OCI-LY3 (cell line): Measurements from ENCODE around the gene FARP1.

Source experiments
- CTCF ChIP-seq: fragments of 200-600, 300-600 bp; sonication (generic); IDR thresholded peaks from 2 replicates; pipeline ENCODE4 v1.5.1; 2014; ENCODE audit warnings: antibody characterized with exemption, low read length, low read depth
- EZH2phosphoT487 ChIP-seq: fragments of 200-600 bp; shearing (Covaris generic); IDR thresholded peaks from 2 replicates; pipeline ENCODE4 v1.6.1; 2018; ENCODE audit warnings: antibody characterized with exemption, mixed run types, low read depth

GRCh38 chr13:98174307-98174706, 31.4 kb downstream of the FARP1 start:
- TF ChIP-seq CTCF = no peak
- no peak for TF ChIP-seq EZH2phosphoT487
